Astrocyte (in vitro differentiated cells and primary cell): ENCODE measurements around the gene KCNAB1. TPM values are rescaled to one million over a fixed set of nuclear protein-coding genes. Genes with fewer than 3 reads are reported as not detected.

Source experiments
- DNase-seq: peaks from one replicate; pipeline ENCODE4 v3.0.0-alpha.2; 2010; ENCODE audit warnings: low read depth
- FAIRE-seq: peaks from 2 replicates; lab custom pipeline; 2011; peaks lifted over from hg19 to GRCh38; lab: Jason Lieb, UNC
- H2AFZ ChIP-seq: 2 replicates; pipeline ENCODE4 v1.6.0; 2012; ENCODE audit warnings: low read depth, low read length, inconsistent platforms
- H3K27ac ChIP-seq: 2 replicates; pipeline ENCODE4 v1.5.1; 2011; ENCODE audit warnings: low read depth, low read length, inconsistent platforms
- H3K27me3 ChIP-seq: 2 replicates; pipeline ENCODE4 v1.6.0; 2011; ENCODE audit warnings: low read length, inconsistent platforms; ENCODE audit not compliant: insufficient read depth
- H3K36me3 ChIP-seq: 2 replicates; pipeline ENCODE4 v1.5.1; 2011; ENCODE audit warnings: low read length, inconsistent platforms; ENCODE audit not compliant: insufficient read depth
- H3K4me1 ChIP-seq: 2 replicates; pipeline ENCODE4 v1.5.1; 2011; ENCODE audit warnings: low read length, inconsistent platforms; ENCODE audit not compliant: insufficient read depth
- H3K4me2 ChIP-seq: 2 replicates; pipeline ENCODE4 v1.6.0; 2012; ENCODE audit warnings: low read length, inconsistent platforms
- H3K4me3 ChIP-seq: 2 replicates; pipeline ENCODE4 v1.5.1; 2011; ENCODE audit warnings: low read depth, mild to moderate bottlenecking, low read length, inconsistent platforms; ENCODE audit not compliant: insufficient read depth
- H3K79me2 ChIP-seq: 2 replicates; pipeline ENCODE4 v1.6.0; 2012; ENCODE audit warnings: mild to moderate bottlenecking, low read length, inconsistent platforms; ENCODE audit not compliant: insufficient read depth
- H3K9ac ChIP-seq: 2 replicates; pipeline ENCODE4 v1.6.0; 2012; ENCODE audit warnings: mild to moderate bottlenecking, low read length, inconsistent platforms
- H3K9me3 ChIP-seq: 2 replicates; pipeline ENCODE4 v1.5.1; 2012; ENCODE audit warnings: low read depth, mild to moderate bottlenecking, low read length, inconsistent platforms; ENCODE audit not compliant: insufficient read depth
- H4K20me1 ChIP-seq: 2 replicates; pipeline ENCODE4 v1.6.0; 2012; ENCODE audit warnings: low read length, inconsistent platforms; ENCODE audit not compliant: insufficient read depth
- H3K27ac Mint-ChIP-seq: one replicate; pipeline ENCODE4 v1.8.0; 2021; ENCODE audit warnings: mild to moderate bottlenecking, mixed read lengths; ENCODE audit not compliant: unreplicated experiment
- H3K27me3 Mint-ChIP-seq: one replicate; pipeline ENCODE4 v1.8.0; 2021; ENCODE audit warnings: low read depth, mixed read lengths; ENCODE audit not compliant: unreplicated experiment
- H3K36me3 Mint-ChIP-seq: one replicate; pipeline ENCODE4 v1.8.0; 2021; ENCODE audit warnings: low read depth, mixed read lengths; ENCODE audit not compliant: unreplicated experiment
- H3K4me1 Mint-ChIP-seq: one replicate; pipeline ENCODE4 v1.8.0; 2021; ENCODE audit warnings: low read depth, mixed read lengths; ENCODE audit not compliant: unreplicated experiment
- H3K4me3 Mint-ChIP-seq: one replicate; pipeline ENCODE4 v1.8.0; 2021; ENCODE audit warnings: mild to moderate bottlenecking, moderate library complexity, mixed read lengths; ENCODE audit not compliant: unreplicated experiment
- H3K9me3 Mint-ChIP-seq: one replicate; pipeline ENCODE4 v1.8.0; 2021; ENCODE audit warnings: mild to moderate bottlenecking, mixed read lengths; ENCODE audit not compliant: unreplicated experiment
- EZH2 ChIP-seq: IDR thresholded peaks from 2 replicates; pipeline ENCODE4 v1.6.1; 2012; ENCODE audit warnings: mild to moderate bottlenecking, low read length, inconsistent platforms; ENCODE audit not compliant: insufficient read depth
- total RNA-seq: library from RNA; stranded (reverse); gene quantifications from 2 replicates; pipeline ENCODE4 v1.2.1, GENCODE V29; 2021
- TF ChIP-seq, protein P1 (sequence below): IDR thresholded peaks from 2 replicates; pipeline ENCODE4 v1.5.1; 2011; ENCODE audit warnings: low read depth, mild to moderate bottlenecking, inconsistent platforms, low read length, moderate library complexity; ENCODE audit not compliant: insufficient read depth

KCNAB1 gene
- total RNA-seq, 1 donor from 2014 or later = 0.30 TPM

DNA sequence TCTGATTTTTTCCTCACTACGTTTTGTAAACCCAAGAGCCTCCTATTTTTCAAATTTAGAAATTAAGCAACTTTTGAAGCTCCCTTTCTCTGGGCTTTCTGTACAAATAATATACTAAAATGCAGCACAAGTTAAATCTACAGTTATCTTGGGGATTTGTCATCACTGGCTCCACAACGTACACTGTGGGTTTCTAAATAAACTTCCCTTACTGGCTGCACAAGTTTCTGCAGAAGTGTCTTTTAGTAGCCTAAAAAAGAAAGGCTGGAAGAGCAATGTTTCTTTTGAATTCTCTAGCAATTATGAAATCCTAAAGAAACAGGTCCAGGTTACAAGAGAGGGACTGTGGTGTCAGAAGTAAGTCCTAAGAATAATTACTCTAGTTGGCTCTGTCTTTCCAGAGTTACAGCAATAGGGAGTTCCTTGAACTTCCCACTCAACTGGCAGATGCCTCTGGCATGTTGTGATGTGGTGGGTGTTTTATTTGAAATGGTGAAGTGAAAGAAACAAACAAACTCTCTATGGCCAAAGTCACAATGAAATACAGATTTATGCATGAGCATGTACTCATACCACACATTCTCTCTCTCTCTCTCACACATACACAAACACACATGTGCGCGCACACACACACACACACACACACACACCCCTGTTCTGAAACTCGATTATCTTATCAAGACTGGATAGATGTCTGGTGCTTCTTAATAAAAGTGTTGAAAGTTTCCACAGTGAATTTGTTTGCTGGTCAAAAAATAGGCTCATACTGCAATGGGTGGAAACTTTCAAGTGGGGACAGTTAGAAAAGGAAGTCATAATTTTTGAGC is 236.4 kb downstream of the KCNAB1 start:
- H3K27me3 ChIP-seq = no peaks in the 10 kb centered on the region
- no peak overlapping the region for H3K4me3 ChIP-seq
- no peaks in the 10 kb centered on the region for H3K9me3 Mint-ChIP-seq
- no peaks in the 10 kb centered on the region for H3K9me3 ChIP-seq
- no peaks in the 10 kb centered on the region for H3K36me3 ChIP-seq
- H3K27me3 Mint-ChIP-seq = peaks cover 4% of the 10 kb centered on the region
- H3K36me3 Mint-ChIP-seq = no peaks in the 10 kb centered on the region
- DNase-seq (peak; percentile 57), FAIRE-seq (no peak)
- H3K27ac ChIP-seq = no peak overlapping the region
- H3K9ac ChIP-seq = no peak overlapping the region
- H2AFZ ChIP-seq = no peak overlapping the region
- no peak overlapping the region for H3K4me2 ChIP-seq
- no peaks in the 10 kb centered on the region for H4K20me1 ChIP-seq
- no peaks in the 10 kb centered on the region for H3K4me1 ChIP-seq
- H3K4me3 Mint-ChIP-seq = no peak overlapping the region
- H3K4me1 Mint-ChIP-seq = no peaks in the 10 kb centered on the region
- TF ChIP-seq, protein P1, sequence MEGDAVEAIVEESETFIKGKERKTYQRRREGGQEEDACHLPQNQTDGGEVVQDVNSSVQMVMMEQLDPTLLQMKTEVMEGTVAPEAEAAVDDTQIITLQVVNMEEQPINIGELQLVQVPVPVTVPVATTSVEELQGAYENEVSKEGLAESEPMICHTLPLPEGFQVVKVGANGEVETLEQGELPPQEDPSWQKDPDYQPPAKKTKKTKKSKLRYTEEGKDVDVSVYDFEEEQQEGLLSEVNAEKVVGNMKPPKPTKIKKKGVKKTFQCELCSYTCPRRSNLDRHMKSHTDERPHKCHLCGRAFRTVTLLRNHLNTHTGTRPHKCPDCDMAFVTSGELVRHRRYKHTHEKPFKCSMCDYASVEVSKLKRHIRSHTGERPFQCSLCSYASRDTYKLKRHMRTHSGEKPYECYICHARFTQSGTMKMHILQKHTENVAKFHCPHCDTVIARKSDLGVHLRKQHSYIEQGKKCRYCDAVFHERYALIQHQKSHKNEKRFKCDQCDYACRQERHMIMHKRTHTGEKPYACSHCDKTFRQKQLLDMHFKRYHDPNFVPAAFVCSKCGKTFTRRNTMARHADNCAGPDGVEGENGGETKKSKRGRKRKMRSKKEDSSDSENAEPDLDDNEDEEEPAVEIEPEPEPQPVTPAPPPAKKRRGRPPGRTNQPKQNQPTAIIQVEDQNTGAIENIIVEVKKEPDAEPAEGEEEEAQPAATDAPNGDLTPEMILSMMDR = no peak
- TF ChIP-seq EZH2 = no peak
- no peak overlapping the region for H3K27ac Mint-ChIP-seq
- no peaks in the 10 kb centered on the region for H3K79me2 ChIP-seq

DNA sequence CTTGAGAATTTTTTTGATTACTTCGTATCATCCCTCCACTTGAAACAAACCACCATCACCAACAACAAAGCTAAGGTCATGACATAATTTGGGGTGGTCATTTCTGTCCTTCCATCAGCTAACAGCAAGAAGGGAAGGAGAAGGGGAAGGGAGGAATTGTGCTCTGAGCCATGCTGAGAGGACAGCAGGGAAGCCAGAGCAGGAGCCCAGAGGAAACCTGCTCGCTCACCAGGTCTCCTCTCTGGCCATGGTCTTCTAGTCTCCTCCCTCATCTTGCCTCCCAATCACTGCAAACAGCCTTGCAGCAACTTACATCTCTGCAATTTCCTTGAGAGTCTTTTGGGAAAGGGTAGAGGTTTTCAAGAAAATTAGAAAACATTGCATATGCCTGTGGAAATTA is 237.9 kb downstream of the KCNAB1 start:
- Histone ChIP-seq H3K4me3 (no peak overlapping the region), H3K27ac (no peak overlapping the region), H3K36me3 (no peaks in the 10 kb centered on the region), H3K27me3 (no peaks in the 10 kb centered on the region), H3K9me3 (no peaks in the 10 kb centered on the region), H3K4me1 (no peaks in the 10 kb centered on the region), H3K4me2 (no peak overlapping the region), H3K79me2 (no peaks in the 10 kb centered on the region), H2AFZ (no peak overlapping the region), H3K9ac (no peak overlapping the region), H4K20me1 (no peaks in the 10 kb centered on the region)
- no peaks in the 10 kb centered on the region for H3K9me3 Mint-ChIP-seq
- no peak for DNase-seq
- no peak for TF ChIP-seq EZH2
- TF ChIP-seq, protein P1 = no peak
- no peaks in the 10 kb centered on the region for H3K36me3 Mint-ChIP-seq
- peaks cover 2% of the 10 kb centered on the region for H3K27me3 Mint-ChIP-seq
- H3K27ac Mint-ChIP-seq = no peak overlapping the region
- no peak overlapping the region for H3K4me3 Mint-ChIP-seq
- no peak for FAIRE-seq
- no peaks in the 10 kb centered on the region for H3K4me1 Mint-ChIP-seq

DNA sequence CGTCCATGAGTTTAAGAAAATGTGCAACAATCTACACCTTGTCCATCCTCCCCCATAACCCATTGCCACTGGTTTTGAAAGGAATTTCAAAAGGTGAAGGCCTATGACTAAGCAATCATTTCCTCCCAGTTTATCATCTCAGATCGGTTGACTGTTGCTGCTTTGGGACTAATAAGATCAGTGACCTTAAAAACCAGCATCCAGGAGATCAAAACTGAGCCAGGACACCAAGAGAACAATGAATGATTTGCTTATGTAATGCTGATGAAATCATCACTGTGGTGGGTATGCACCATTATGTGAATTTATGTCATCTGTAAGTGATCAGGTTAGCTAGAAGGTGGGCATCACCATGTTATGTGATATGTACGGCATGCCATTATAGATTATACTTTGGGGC is 239.0 kb downstream of the KCNAB1 start:
- H4K20me1 ChIP-seq = no peaks in the 10 kb centered on the region
- H3K27ac ChIP-seq = no peak overlapping the region
- H3K4me3 Mint-ChIP-seq = no peak overlapping the region
- H3K27ac Mint-ChIP-seq = no peak overlapping the region
- H3K4me2 ChIP-seq = no peak overlapping the region
- H3K36me3 Mint-ChIP-seq = no peaks in the 10 kb centered on the region
- DNase-seq (peak; percentile 77), FAIRE-seq (no peak)
- no peak overlapping the region for H2AFZ ChIP-seq
- H3K36me3 ChIP-seq = no peaks in the 10 kb centered on the region
- H3K4me1 Mint-ChIP-seq = no peaks in the 10 kb centered on the region
- no peaks in the 10 kb centered on the region for H3K9me3 Mint-ChIP-seq
- TF ChIP-seq EZH2 = no peak
- TF ChIP-seq, protein P1 = no peak
- no peak overlapping the region for H3K4me3 ChIP-seq
- no peaks in the 10 kb centered on the region for H3K9me3 ChIP-seq
- H3K79me2 ChIP-seq = no peaks in the 10 kb centered on the region
- H3K27me3 Mint-ChIP-seq = no peaks in the 10 kb centered on the region
- no peaks in the 10 kb centered on the region for H3K27me3 ChIP-seq
- no peak overlapping the region for H3K9ac ChIP-seq
- H3K4me1 ChIP-seq = no peaks in the 10 kb centered on the region
